GM18502 (cell line): ENCODE measurements around the gene PSD.
A peak's percentile ranks its signal among the peaks of the same experiment; 100 is the strongest.

ENCODE experiments used
- ATAC-seq: cut with Tn5 transposase; IDR thresholded peaks from one replicate; pipeline ENCODE4 v1.9.1; 2021; ENCODE audit warnings: mild to moderate bottlenecking; ENCODE audit not compliant: unreplicated experiment, poor library complexity

PSD gene

DNA sequence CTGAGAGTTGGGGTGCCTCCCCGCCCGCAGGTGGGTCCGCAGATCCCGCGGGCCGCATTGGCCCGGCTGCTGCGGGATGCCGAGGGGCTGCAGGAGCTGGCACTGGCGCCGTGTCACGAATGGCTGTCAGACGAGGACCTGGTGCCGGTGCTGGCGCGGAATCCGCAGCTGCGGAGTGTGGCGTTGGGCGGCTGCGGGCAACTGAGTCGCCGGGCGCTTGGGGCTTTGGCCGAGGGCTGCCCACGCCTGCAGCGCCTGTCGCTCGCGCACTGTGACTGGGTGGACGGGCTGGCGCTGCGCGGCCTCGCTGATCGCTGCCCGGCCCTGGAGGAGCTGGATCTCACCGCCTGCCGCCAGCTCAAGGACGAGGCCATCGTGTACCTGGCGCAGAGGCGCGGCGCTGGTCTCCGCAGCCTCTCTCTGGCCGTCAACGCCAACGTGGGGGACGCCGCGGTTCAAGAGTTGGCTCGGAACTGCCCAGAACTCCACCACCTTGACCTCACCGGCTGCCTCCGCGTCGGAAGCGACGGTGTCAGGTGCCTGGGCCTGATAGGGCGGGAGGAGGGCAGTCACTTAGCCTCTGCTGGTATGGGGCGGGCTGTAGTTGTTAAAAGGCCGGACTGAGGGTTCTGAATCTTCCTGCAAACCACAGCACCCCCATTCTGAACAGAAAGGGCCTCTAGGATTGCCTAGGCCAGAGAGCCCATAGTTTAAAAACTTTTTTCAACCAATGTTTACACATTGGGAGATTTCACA is 3.4 kb upstream of the PSD start:
- peak; percentile 1 for ATAC-seq

DNA sequence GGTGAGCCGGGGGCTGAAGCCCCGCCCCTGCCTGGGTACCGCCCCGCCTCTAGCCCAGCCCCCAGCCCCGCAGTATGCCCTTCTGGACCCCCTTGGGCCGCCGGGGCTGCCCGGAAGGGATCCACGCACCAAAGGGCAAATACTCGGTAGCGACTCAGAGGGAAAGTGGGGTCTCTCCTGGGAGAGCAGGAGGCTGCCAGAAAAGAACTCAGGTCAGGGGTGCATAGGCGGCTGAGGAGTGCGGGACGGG is 2.8 kb upstream of the PSD start:
- ATAC-seq: no peak

DNA sequence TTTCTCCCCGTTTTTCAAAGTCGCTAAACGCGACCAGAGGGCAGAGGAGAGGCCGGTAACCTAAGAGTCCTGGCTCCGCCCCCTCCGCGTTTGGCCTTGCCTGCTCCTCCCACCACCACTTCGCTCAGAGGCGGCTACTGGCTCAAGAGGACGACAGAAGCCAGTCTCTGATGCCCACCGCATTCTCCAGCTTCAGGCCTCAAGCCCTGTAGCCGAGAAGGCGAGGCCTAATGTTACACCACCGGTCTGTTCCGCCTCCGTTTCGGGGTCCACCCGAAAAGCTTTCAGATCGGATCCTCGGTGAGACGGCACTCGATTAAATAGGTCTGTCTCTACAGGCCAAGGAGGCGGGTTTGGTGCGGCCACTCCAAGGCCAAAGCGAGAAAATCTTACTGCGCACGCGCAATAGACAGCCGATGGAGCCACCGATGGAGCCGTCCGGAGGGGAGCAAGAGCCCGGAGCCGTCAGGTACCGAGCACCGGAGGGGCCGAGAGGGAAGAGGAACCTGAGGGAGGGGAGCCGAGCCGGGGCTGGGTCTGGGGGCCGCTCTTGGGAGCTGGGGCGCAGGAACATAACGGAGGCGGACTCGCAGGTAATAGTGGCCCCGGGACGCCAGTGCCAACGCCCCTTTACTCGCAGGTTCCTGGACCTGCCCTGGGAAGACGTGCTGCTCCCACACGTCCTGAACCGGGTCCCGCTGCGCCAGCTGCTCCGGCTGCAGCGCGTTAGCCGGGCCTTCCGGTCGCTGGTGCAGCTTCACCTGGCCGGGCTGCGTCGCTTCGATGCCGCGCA is 2.3 kb upstream of the PSD start, which contains the start of gene FBXL15:
TSS of gene FBXL15 (plus strand) at position 123 of the 793 bp plus-strand sequence. CDS start at position 417, 294 bp downstream.
- ATAC-seq: peak; percentile 67

DNA sequence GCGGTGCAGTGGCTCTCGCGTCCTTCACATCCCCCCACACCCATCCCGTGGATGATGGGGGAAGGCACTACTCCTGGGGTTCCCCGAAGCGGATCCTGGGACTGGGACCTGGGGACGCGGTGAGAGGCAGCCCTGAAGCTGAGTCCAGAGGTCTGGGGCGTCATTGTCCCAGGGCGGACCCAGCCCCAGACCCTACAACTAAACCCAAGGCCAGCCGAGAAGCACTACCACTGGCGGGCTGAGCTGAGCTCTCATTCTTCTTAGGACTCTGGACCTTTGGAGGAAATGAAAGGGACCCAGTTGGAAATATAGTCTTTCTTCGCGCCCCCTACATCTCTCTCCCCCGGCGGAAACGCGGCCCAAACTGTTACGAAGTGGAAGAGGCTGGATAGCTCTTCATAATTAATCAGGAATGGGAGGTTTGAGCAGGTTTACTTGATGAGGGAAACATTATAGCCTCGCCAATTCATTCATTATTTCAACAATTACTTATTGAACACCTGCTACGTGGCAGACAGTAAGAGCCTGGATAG is 1.7 kb upstream of the PSD start:
- ATAC-seq: no peak

DNA sequence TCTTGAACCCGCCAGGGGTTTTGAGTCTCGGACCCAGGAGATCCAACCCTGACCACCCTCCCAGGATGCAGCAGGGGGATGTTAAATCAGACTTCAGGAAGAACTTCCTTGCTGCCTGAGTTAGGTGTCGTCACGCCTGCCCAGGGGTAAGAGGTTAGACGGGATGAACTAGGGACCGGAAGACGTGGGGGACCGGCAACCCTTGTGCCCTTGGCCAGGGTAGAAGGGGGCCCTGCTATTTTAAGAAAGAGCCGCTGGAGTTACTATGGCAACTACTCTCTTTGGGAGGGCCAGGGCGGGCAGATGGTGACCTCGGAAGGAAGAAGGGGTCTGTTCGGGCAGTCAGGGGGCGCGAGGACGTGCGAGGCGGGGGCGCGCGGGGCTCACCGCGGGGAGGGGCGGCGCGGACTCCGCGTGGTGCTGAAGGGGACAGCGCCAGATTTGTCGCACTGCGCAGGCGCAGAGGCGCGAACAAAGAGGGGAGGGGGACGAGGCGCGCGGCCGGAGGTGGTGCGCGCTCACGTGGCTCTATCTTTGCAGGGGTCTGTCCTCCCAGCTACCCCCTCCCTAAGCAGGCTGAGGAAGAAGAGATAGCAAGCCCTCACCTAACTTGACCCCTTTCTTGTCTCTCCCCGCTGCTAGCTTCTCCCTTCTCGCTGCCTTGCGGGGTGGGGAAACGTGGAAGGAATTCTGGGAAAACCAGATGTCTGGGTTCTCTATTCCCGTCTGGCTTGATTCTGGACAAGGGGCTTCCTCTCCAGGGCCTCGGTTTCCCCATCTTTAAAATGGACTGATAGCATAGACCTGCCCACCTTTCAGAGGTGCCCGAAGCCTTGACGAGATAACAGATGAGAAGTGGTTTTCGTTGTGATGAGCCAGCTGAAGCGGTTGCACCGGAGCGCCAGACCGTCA is 940 bp upstream of the PSD start:
- no peak for ATAC-seq

DNA sequence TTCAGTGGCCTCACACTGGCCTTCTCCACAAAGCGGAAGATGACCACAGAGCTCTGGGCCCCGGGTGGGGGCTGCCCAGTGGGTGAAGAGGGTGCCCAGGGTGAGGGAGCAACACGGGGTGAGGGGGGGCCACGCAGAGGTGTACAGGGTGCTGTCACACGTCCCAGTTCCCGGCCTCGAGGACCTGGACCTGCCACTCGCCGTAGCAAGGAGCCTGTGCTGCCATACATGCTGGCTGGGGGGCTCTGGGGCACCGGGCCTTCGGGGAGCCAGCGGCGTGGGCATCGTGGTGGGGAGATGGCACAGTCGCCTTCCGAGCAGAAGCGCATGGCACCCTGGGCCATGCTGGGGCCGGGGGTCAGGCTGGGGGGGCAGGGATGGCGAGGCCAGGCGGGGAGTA is 1.9 kb downstream of the PSD start:
- no peak for ATAC-seq

DNA sequence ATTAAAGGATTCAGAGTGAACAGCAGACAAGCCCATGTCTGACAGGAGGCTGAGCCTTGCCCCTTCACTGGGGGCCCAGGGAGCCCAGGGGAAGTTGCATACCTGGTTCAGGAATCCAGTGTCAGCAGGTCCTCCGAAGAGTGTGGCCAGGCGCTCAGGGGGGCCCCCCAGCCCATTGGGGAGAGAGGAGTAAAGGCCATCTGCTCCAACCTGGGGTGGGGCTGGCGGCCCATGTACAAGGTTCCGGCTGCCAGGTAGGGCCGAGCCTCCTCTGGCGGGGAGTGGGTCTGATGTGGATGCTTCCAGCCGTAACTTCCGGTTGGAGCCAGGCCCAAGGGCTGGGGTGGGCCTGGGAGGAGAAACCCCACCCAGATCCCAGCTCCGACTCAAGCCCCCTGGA is 2.3 kb downstream of the PSD start:
- no peak for ATAC-seq

DNA sequence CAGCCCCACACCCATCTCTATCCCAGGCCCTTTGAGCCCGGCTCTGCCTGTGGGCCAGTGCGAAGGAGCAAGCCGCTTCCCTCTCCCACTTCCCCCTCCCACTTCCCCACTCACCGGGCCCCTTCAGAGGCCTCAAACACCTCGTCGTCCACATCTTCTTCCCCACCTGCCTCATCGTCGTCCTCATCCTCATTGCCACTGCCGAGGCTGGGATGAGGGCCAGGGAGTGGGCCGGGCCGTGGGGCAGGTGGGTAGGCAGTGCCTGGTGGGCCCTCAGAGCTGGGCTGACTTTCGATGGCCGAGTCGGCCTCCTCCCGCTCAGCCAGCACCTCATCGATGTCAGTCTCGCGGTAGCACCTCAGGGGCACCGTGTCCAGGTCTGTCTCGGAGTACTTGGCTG is 3.8 kb downstream of the PSD start:
- ATAC-seq: no peak

DNA sequence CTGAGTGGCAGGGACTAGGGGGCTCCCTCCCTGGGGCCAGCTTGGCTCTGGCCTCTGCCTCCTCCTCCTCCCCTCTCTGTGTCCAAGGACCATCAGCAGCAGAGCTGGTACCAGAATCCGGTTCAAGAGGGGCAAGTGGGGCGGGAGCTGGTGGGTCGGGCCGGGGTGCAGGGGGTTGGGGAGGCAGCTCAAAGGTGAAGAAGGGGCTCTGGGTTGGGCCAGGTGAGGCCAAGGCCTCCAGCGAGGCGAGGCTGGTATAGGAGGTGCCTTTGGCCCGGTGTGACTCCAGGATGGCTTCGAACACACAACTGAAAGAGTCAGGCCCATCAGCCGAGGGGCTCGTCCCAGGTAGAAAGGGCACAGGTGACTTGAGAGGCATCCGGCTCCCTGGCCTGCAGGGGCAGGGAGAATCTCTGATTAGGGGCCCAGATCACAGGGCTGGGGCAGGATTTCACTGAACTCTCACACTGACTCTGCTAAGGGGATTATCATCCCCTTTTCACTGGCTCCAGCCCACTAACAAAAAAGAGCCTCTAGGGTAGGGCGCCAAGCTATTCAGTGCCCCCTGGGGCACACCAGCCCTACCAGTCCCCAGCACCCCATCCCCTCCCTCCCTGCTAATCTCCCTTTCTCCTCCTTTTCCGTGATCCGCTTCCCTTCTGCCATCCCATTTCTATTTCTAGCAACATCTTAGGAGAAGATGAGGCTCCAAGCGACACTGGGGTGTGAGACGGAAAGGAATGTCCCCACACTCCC is 4.6 kb downstream of the PSD start:
- ATAC-seq: no peak

DNA sequence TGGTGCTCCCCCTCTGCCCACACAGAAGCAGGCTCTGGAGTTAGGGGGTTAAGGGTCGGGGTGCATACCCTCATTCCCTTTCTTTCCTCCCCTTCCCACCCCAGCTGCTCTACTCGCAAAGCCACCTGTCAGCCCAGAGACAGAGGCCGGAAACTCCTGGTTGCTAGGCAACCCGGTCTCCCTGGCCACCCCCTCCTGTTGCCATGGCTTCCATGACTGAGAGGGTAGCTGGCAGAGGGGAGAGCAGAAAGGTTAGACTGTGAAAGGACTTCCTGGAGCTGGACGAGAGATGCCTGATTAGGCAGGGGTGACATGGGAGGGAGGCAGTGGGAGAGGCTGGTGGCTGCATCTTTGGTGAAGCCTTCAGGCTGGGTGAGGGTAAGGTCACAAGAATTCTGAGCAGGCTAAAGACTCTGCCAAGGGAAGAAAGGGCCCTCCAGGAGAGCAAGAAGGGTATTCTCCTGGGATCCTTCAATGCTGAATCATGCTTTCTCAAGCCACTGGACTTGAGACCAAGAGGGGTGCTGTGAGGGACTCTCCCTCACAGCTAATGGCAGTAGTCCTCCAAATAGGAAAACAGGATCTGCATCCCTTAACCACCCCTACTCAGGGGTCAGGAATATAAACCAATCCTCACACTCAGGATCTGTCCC is 5.4 kb downstream of the PSD start:
- no peak for ATAC-seq

DNA sequence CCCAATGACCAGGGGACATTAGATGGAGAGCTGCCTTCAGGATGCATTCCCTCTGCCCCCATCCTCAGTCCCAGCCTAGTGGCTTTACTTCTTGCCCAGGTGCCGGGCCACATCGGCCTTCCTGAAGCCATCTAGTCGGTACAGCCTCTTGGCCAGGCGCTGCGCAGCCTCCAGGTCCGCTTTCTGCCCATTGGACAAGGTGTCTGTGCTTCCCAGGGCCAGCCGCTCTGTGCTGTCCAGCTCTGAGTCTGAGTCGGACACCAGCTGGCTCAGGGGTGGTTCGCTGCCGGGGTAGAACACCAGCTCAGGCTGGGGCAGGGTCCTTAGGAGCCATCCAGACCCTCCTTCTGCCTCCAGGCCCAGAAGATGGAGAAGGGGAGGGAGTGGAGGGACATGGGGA is 6.3 kb downstream of the PSD start:
- ATAC-seq: no peak

DNA sequence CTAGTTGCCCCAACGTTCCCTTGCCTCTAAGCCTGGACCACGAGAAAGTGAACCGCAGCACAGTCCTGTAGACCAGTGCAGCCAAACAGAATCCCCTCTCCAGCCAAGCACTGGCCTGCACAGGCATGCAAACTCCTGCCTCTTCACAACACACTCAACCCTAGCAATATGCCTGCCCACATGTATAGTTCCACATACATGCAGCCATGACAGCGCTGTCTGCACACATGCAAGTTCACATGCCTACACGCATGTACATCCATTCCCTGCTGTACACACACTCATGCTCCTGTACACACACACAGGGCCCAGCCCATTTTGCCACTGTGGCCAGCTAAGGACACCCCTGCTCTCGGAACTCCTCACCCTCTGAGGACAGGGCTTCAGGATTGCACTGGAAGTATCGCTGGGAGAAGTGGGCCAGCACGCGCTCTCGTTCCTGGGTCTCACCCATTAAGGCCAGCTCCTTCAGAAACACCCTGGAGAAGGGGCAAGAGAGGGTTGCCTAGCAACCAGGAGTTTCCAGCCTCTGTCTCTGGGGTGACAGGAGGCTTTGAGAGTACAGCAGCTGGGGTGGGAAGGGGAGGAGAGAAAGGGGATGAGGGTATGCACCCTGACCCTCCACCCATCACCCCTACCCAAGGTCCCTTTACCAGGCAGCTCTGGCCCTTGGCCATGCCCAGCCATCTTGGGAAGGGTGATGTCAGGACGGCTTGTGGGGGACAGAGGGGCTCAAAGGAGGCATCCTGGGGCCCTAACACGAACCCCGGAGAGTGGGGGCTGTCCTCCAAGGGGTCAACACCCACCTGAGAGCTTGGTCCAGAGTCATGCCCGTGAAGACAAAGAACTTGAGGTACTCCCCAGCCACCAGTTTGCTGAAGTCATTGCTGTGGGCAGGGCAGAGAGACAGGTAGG is 7.0 kb downstream of the PSD start:
- no peak for ATAC-seq

DNA sequence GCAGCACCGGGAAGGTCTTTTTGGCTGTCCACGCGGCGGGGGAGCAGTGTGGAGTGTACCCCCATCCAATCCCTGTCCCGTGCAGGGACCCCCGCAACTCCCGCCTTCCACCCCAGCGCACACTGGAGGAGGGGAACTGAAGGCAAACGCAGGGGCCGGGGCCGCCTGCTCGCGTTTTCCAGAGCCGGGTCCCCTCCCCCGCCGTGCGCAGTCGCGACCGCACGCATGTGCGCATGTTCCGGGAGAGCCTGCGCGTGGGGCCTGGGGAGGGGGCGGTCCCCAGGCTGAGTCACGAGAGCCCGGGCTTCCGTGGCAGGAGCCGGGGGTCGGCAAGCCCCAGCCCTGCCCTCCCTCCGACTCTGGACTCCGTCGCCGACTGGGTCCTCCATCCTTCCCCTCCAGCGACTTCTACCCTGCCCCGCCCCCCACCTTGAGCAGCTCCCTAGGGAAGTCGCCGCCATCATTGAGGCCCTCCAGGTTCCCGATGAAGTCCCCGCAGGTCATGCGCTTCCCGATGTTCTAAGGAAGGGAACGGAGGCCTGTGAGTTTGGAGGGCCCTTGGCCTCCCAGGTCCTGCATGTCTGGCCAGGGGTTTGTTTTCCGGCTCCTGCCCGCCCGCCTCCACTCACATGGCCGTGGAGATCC is 8.0 kb downstream of the PSD start:
- ATAC-seq: no peak

DNA sequence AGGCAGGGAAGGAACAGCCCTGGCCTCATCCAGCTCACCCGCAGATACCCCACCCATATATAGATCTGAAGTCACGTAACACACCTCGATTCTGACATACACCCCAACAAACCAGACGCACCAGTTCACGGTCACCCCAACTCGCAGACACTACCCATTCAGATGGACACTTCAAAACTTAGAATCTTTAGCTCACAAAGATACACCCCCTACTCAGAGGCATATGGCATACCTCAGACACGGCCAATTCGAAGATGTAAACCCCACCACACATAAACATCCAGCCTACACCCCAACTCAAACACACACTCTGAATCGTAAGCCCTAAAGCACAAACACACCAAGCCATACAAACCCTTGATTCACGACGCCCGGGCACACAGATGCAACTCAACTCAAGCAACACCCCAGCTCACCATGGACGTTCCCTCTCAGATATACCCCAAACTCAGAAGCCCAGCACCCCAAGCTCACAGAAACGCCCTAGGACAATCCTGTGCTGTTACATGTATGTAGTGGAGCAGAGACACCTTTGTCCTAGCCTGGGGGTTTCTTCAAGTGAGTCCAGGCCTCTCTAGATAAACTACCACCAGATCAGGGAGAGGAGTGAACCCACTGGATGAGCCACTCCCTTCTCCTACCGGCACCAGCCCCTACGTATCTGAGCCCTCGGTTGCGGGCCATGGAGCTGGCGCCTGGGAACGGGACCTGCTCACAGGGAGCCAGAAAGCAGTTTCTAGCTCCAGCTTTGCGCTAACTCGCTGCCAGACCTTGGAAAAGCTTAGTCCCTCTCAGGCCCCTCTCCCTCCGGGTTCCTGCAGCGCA is 8.8 kb downstream of the PSD start:
- ATAC-seq: no peak

DNA sequence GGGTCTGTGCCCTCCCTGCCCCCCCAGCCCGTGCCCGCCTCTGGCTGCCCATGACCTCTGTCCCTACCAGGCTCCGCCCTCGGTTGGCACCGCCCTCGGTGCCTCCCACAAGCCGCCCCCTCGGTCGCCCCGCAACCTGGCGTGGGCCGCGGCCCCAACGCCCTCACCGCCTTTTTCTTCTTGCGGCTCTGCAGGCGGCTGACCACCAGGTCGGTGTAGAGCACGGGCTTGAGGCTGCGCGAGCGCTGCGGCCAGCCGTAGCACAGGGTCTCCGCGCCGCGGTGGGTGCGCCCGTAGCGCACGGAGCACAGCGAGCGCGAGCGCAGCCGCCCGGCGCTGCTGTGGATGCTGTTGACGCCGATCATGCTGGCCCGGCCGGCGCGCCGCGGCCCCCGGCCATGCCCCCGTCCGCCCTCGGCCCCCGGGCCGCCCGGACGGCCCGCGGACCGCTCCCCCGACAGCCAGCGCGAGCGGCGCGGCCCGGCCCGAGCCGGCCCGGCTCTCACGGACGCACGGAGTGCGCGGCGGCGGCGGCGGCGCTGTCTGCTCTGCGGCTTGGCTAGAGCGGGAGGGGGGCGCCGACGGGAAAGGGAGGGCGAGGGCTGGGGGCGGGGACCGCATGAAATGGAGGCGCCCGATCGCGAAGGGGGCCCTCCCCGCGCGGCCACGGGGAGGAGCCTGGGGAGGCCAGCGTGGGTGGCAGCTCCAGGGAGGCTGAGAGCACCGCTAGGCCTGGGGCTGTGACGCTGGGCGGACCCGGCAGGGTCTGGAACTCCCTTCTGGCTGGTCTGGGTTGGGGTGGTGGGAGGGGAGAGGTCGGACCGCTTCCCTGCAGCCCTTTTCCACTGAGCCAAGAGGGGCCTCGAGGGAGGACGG is 9.6 kb downstream of the PSD start:
- no peak for ATAC-seq

DNA sequence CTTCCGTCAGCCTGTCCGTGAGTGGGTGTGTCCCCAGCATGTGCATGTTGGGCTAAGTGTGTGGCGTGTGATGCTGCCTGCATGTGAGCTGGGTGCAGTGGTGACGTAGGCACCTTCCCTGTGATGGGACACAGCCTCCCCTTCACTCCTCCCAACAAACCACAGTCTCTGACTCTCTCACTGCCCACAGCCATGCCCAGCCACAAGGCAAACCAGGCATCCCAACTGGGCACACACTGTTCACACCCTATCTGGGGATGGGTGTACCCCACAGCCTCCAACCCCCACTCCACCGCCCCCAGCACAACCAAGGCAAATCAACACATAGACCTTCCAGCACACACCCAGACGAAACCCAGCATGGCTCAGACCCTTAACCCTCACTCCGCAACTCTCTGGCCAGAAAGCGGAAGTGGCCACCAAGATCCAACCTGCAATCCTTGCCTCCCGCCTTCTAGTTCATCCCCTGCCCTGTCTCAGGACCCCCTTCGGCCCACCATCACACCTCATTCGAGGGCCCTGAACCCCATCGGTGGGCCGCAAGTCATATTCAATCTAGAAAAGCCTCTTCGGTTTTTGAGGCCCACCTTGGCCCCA is 10.4 kb downstream of the PSD start:
- no peak for ATAC-seq
